ENCODE results near the gene FBXL16.
A peak's percentile ranks its signal among the peaks of the same experiment; 100 is the strongest.
"Not testable (repeated sequence)": the region's sequence is repeated elsewhere in the genome, so short reads cannot be mapped to it uniquely, and the experiment has no call there.

FBXL16 gene, protein sequence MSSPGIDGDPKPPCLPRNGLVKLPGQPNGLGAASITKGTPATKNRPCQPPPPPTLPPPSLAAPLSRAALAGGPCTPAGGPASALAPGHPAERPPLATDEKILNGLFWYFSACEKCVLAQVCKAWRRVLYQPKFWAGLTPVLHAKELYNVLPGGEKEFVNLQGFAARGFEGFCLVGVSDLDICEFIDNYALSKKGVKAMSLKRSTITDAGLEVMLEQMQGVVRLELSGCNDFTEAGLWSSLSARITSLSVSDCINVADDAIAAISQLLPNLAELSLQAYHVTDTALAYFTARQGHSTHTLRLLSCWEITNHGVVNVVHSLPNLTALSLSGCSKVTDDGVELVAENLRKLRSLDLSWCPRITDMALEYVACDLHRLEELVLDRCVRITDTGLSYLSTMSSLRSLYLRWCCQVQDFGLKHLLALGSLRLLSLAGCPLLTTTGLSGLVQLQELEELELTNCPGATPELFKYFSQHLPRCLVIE

GRCh38 chr16:705431-706188, at the start of gene FBXL16:
Gene FBXL16, minus strand, starts transcription at chr16:705801. Its CDS starts 8,396 bp downstream, at chr16:697405.
- no peak for DNase-seq (ENCODE audit: low read depth)
- peak within 1 kb of the TSS; percentile 37 for H3K4me3 ChIP-seq (ENCODE audit: low read depth, low read length)

DNA sequence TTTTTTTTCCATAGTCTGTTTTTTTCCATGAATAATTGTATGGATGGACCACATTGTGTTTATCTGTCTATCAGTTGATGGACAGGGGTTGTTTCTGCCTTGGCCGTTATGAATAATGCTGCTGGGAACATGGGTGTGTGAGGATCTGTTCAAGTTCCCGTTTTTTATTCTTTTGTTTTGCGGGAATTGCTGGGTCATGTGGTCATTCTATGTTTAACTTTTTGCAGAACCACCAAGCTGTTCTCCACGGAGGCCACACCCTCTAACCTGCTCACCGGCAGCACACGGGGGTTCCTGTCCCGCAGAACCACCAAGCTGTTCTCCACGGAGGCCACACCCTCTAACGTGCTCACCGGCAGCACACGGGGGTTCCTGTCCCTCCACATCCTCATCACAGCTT, 49.1 kb upstream of the FBXL16 start:
- no peak overlapping the region for H3K4me3 ChIP-seq (ENCODE audit: low read depth, low read length)
- DNase-seq (ENCODE audit: low read depth): no peak

GRCh38 chr16:754121-754607, 48.6 kb upstream of the FBXL16 start:
- DNase-seq (ENCODE audit: low read depth); H3K4me3 ChIP-seq (ENCODE audit: low read depth, low read length): not testable (repeated sequence)

DNA sequence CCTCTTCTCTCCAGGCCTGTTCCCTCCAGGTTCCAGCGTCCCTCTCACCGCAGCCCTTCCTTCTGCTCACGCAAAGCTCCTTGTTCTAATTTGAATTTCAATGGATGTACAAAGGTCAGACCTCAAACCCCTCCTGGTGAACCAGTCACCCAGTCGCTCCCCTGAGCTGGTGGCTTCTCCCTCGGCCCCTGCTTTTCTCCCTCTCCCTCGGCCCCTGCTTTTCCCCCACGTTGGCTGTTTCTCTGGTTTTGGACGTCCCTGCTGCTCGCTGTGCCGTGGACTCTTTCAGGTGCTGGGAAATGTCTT, 46.4 kb upstream of the FBXL16 start:
- no peak for DNase-seq (ENCODE audit: low read depth)
- H3K4me3 ChIP-seq (ENCODE audit: low read depth, low read length): no peak overlapping the region

GRCh38 chr16:751152-752006, 45.8 kb upstream of the FBXL16 start:
- DNase-seq (ENCODE audit: low read depth): no peak
- no peak overlapping the region for H3K4me3 ChIP-seq (ENCODE audit: low read depth, low read length)

GRCh38 chr16:750485-750884, 44.9 kb upstream of the FBXL16 start:
- H3K4me3 ChIP-seq (ENCODE audit: low read depth, low read length): no peak overlapping the region
- no peak for DNase-seq (ENCODE audit: low read depth)

DNA sequence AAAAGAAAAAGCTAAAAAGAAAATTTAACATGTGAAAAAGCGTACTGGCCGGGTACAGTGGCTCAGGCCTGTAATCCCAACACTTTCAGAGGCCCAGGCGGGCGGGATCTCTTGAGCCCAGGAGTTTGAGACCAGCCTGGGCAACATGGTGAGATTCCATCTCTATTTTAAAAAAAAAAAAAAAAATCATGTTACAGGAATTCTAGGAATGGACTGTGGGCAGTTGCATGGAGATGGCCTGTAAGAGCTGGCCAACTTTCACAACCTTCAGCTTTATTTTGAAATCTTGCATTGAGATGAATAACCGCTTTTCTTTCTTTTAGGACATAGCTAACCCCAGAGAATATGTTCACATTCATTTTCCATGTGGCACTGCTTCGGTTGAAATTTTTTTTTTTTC, 43.4 kb upstream of the FBXL16 start:
- H3K4me3 ChIP-seq (ENCODE audit: low read depth, low read length): no peak overlapping the region
- DNase-seq (ENCODE audit: low read depth): peak; percentile 31

- H3K4me3 ChIP-seq (ENCODE audit: low read depth, low read length): no peak overlapping the region
- DNase-seq (ENCODE audit: low read depth): no peak
Measured at GRCh38 chr16:747978-748746, 42.6 kb upstream of the FBXL16 start.

- no peak for DNase-seq (ENCODE audit: low read depth)
- no peak overlapping the region for H3K4me3 ChIP-seq (ENCODE audit: low read depth, low read length)
Measured at GRCh38 chr16:746637-747036, 41.0 kb upstream of the FBXL16 start.

GRCh38 chr16:745739-746138, 40.1 kb upstream of the FBXL16 start:
- no peak for DNase-seq (ENCODE audit: low read depth)
- H3K4me3 ChIP-seq (ENCODE audit: low read depth, low read length): no peak overlapping the region

GRCh38 chr16:743794-744500, 38.3 kb upstream of the FBXL16 start:
- H3K4me3 ChIP-seq (ENCODE audit: low read depth, low read length): no peak overlapping the region
- no peak for DNase-seq (ENCODE audit: low read depth)

- not testable (repeated sequence) for DNase-seq (ENCODE audit: low read depth); H3K4me3 ChIP-seq (ENCODE audit: low read depth, low read length)
Measured at GRCh38 chr16:742894-743293, 37.3 kb upstream of the FBXL16 start.

- no peak for DNase-seq (ENCODE audit: low read depth)
- H3K4me3 ChIP-seq (ENCODE audit: low read depth, low read length): no peak overlapping the region
Measured at GRCh38 chr16:741986-742629, 36.5 kb upstream of the FBXL16 start.

- H3K4me3 ChIP-seq (ENCODE audit: low read depth, low read length): peak within 1 kb of the TSS; percentile 91
- peak; percentile 71 for DNase-seq (ENCODE audit: low read depth)
Measured at GRCh38 chr16:740764-741505, 35.3 kb upstream of the FBXL16 start, which contains the start of gene CIAO3. Gene CIAO3, minus strand, starts transcription at chr16:740997. Its CDS starts 12 bp downstream, at chr16:740985.

DNA sequence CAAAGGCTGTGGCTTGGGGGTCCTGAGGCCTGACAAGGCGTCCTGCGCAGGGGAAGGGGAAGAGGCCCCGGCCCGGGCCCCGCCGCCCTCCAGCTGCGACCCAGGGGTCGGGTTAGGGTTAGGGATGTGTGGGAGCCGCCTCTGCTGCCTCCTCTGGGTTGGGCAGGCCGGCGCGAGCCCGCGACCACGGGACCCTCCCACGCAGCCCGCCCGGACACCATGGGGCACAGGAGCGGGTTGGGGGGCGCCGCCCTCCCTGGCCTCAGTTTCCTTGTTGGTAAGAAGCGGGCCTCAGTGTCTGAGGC, 34.8 kb upstream of the FBXL16 start:
- H3K4me3 ChIP-seq (ENCODE audit: low read depth, low read length): peak overlapping the region; percentile 91
- no peak for DNase-seq (ENCODE audit: low read depth)

GRCh38 chr16:739560-740458, 34.2 kb upstream of the FBXL16 start:
- DNase-seq (ENCODE audit: low read depth): no peak
- peak overlapping the region; percentile 91 for H3K4me3 ChIP-seq (ENCODE audit: low read depth, low read length)

Data from skeletal muscle cell (primary cell).